PFSK-1 (cell line): ENCODE measurements around the gene RXFP4.

Experiments
- POLR2AphosphoS5 ChIP-seq: IDR thresholded peaks from 2 replicates; pipeline ENCODE4 v1.6.1; 2012; ENCODE audit warnings: low read depth, mild to moderate bottlenecking, control low read depth, low read length, moderate library complexity
- SIN3A ChIP-seq: IDR thresholded peaks from 2 replicates; pipeline ENCODE4 v1.6.1; 2012; ENCODE audit warnings: mild to moderate bottlenecking, low read length, moderate library complexity, borderline replicate concordance; ENCODE audit not compliant: insufficient read depth

DNA sequence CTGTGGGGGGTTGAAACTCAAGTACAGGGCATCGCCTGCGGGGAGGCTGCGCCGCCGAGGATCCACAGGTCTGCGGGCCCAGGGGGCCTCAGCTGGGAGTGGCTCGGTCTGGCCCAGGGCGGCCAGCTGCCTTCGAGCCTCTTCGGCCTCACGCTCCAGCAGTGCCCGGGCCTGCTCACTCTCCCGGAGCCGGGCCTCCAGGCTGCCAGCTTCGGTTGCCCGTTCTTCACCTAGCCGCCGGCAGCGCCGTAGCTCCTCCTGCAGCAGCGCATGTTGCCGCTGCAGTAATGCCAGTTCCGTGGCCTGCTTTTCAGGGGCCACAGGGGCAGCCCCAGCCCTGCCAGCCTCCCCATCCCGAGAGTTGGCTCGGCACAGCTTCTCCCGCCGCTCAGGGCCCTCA, 9.4 kb downstream of the RXFP4 start:
- TF ChIP-seq POLR2AphosphoS5 (no peak), SIN3A (no peak)
